IMR-90 (cell line): ENCODE results near the gene CDK14. TPM values are rescaled to one million over a fixed set of nuclear protein-coding genes. Genes with fewer than 3 reads are reported as not detected.

Experiments
- ATAC-seq: fragments of 200-7000 bp; cut with Tn5 transposase; 2 replicates; pipeline ENCODE4 v1.9.1; 2020; ENCODE audit warnings: low read depth, mild to moderate bottlenecking, moderate library complexity
- BruUV-seq: library from RNA; stranded (reverse); fragments of 400-500 nt; replicated peaks from 2 replicates; lab custom pipeline; 2021; lab: Mats Ljungman, UMichigan
- CTCF ChIA-PET: fragments of 300-600 bp; formaldehyde crosslinking; extraction: SDS; loops from one replicate; lab custom pipeline; 2021; ENCODE audit warnings: antibody characterized with exemption; lab: Yijun Ruan, JAX
- POLR2A ChIA-PET: fragments of 300-600 bp; sonication (Branson Sonifier 250); formaldehyde crosslinking; loops from one replicate; lab custom pipeline; 2022; ENCODE audit warnings: antibody characterized with exemption; ENCODE audit not compliant: unreplicated experiment; lab: Charles Lee
- DNase-seq: peaks from one replicate; pipeline ENCODE4 v3.0.0; 2013
- H2AFZ ChIP-seq: replicated peaks from 2 replicates; pipeline ENCODE3; 2013; ENCODE audit warnings: low read length, mild to moderate bottlenecking; ENCODE audit not compliant: poor library complexity
- H2AK5ac ChIP-seq: 2 replicates; pipeline ENCODE4 v1.6.1; 2013; ENCODE audit warnings: low read depth, low read length, inconsistent platforms
- H2AK9ac ChIP-seq: replicated peaks from 2 replicates; pipeline ENCODE3; 2013; ENCODE audit warnings: mild to moderate bottlenecking, low read depth, low read length, moderate library complexity; ENCODE audit not compliant: poor library complexity
- H2BK120ac ChIP-seq: 2 replicates; pipeline ENCODE4 v1.6.1; 2013; ENCODE audit warnings: low read depth, low read length, inconsistent platforms
- H2BK15ac ChIP-seq: 3 replicates; pipeline ENCODE4 v1.6.1; 2013; ENCODE audit warnings: low read depth, low read length, inconsistent platforms
- H2BK20ac ChIP-seq: 2 replicates; pipeline ENCODE4 v1.6.1; 2013; ENCODE audit warnings: low read depth, mild to moderate bottlenecking, inconsistent platforms, low read length, moderate library complexity
- H2BK5ac ChIP-seq: 2 replicates; pipeline ENCODE4 v1.6.1; 2013; ENCODE audit warnings: mild to moderate bottlenecking, low read depth, low read length, inconsistent platforms; ENCODE audit not compliant: poor library complexity, severe bottlenecking
- H3K14ac ChIP-seq: replicated peaks from 2 replicates; pipeline ENCODE4 v1.6.1; 2013; ENCODE audit warnings: low read depth, low read length, inconsistent platforms
- H3K18ac ChIP-seq: 2 replicates; pipeline ENCODE4 v1.6.1; 2013; ENCODE audit warnings: low read depth, low read length, control low read depth
- H3K23ac ChIP-seq: 2 replicates; pipeline ENCODE4 v1.6.1; 2013; ENCODE audit warnings: low read depth, low read length, inconsistent platforms
- H3K27ac ChIP-seq: 2 replicates; pipeline ENCODE4 v1.5.1; 2013; ENCODE audit warnings: mild to moderate bottlenecking, control low read depth, low read length; ENCODE audit not compliant: insufficient read depth
- H3K27me3 ChIP-seq: 2 replicates; pipeline ENCODE4 v1.6.1; 2013; ENCODE audit warnings: low read length; ENCODE audit not compliant: control insufficient read depth, insufficient read depth
- H3K36me3 ChIP-seq: 2 replicates; pipeline ENCODE4 v1.6.1; 2013; ENCODE audit warnings: low read length, mixed read lengths; ENCODE audit not compliant: control insufficient read depth, insufficient read depth
- H3K4ac ChIP-seq: 2 replicates; pipeline ENCODE4 v1.6.1; 2013; ENCODE audit warnings: low read depth, low read length, inconsistent platforms
- H3K4me1 ChIP-seq: 2 replicates; pipeline ENCODE4 v1.6.1; 2013; ENCODE audit warnings: low read length, mixed read lengths; ENCODE audit not compliant: control insufficient read depth, insufficient read depth
- H3K4me2 ChIP-seq: 2 replicates; pipeline ENCODE4 v1.6.1; 2013; ENCODE audit warnings: low read depth, mild to moderate bottlenecking, control low read depth, low read length, moderate library complexity
- H3K4me3 ChIP-seq: 2 replicates; pipeline ENCODE4 v1.5.1; 2013; ENCODE audit warnings: low read depth, mild to moderate bottlenecking, control low read depth, low read length, moderate library complexity; ENCODE audit not compliant: insufficient read depth
- H3K56ac ChIP-seq: 2 replicates; pipeline ENCODE4 v1.6.1; 2013; ENCODE audit warnings: low read length, inconsistent platforms; ENCODE audit not compliant: insufficient read depth; ENCODE audit errors: extremely low read depth
- H3K79me1 ChIP-seq, 2 experiments: 2 replicates each; pipeline ENCODE4 v1.6.1; 2013; ENCODE audit warnings: low read length in 2 of 2, inconsistent platforms in 1 of 2, low read depth in 1 of 2
- H3K9ac ChIP-seq: 2 replicates; pipeline ENCODE4 v1.6.1; 2013; ENCODE audit warnings: low read depth, low read length, control low read depth
- H3K9me1 ChIP-seq: 2 replicates; pipeline ENCODE4 v1.6.1; 2013; ENCODE audit warnings: low read length, inconsistent platforms; ENCODE audit not compliant: insufficient read depth
- H3K9me3 ChIP-seq: 2 replicates; pipeline ENCODE4 v1.6.1; 2013; ENCODE audit warnings: low read length; ENCODE audit not compliant: control insufficient read depth, insufficient read depth
- H4K20me1 ChIP-seq: 2 replicates; pipeline ENCODE4 v1.6.1; 2013; ENCODE audit warnings: low read length, inconsistent platforms; ENCODE audit not compliant: insufficient read depth
- H4K5ac ChIP-seq: 2 replicates; pipeline ENCODE4 v1.6.1; 2013; ENCODE audit warnings: mild to moderate bottlenecking, low read depth, low read length, control low read depth
- H4K8ac ChIP-seq, 2 experiments: 2 replicates each; pipeline ENCODE4 v1.6.1; 2013; ENCODE audit warnings: low read depth in 2 of 2, low read length in 2 of 2, control low read depth in 1 of 2, inconsistent platforms in 1 of 2
- H4K91ac ChIP-seq: 2 replicates; pipeline ENCODE4 v1.6.1; 2013; ENCODE audit warnings: low read depth, low read length, inconsistent platforms; ENCODE audit not compliant: insufficient read depth
- BHLHE40 ChIP-seq: fragments of 150-350 bp; IDR thresholded peaks from 2 replicates; pipeline ENCODE4 v1.6.1; 2016; ENCODE audit warnings: mild to moderate bottlenecking, low read depth, low read length
- CEBPB ChIP-seq: IDR thresholded peaks from 2 replicates; pipeline ENCODE4 v1.6.1; 2012; ENCODE audit warnings: low read depth, low read length, improper control_type of control experiment
- CHD1 ChIP-seq: IDR thresholded peaks from 2 replicates; pipeline ENCODE4 v1.6.1; 2012; ENCODE audit warnings: low read depth, low read length, improper control_type of control experiment
- FOS ChIP-seq: fragments of 150-350 bp; IDR thresholded peaks from 2 replicates; pipeline ENCODE4 v1.6.1; 2016; ENCODE audit warnings: low read depth, low read length
- MAFK ChIP-seq: IDR thresholded peaks from 2 replicates; pipeline ENCODE4 v1.6.1; 2012; ENCODE audit warnings: low read depth, low read length, improper control_type of control experiment
- MAZ ChIP-seq: IDR thresholded peaks from 2 replicates; pipeline ENCODE4 v1.6.1; 2012; ENCODE audit warnings: low read depth, mild to moderate bottlenecking, low read length, improper control_type of control experiment, moderate library complexity, borderline replicate concordance
- MXI1 ChIP-seq: IDR thresholded peaks from 2 replicates; pipeline ENCODE4 v1.6.1; 2012; ENCODE audit warnings: low read depth, mild to moderate bottlenecking, low read length, moderate library complexity, borderline replicate concordance
- POLR2A ChIP-seq: IDR thresholded peaks from 2 replicates; pipeline ENCODE4 v1.6.1; 2012; ENCODE audit warnings: mild to moderate bottlenecking, low read depth, low read length
- RAD21 ChIP-seq: IDR thresholded peaks from 2 replicates; pipeline ENCODE4 v1.6.1; 2012; ENCODE audit warnings: low read length, improper control_type of control experiment
- RCOR1 ChIP-seq: IDR thresholded peaks from 2 replicates; pipeline ENCODE4 v1.6.1; 2012; ENCODE audit warnings: mild to moderate bottlenecking, low read length, improper control_type of control experiment; ENCODE audit not compliant: insufficient replicate concordance
- RFX5 ChIP-seq: IDR thresholded peaks from 2 replicates; pipeline ENCODE4 v1.8.0; 2012; ENCODE audit warnings: low read depth, mild to moderate bottlenecking, low read length, moderate library complexity
- SMC3 ChIP-seq: fragments of 150-350 bp; IDR thresholded peaks from 2 replicates; pipeline ENCODE4 v1.6.1; 2016; ENCODE audit warnings: low read depth, mild to moderate bottlenecking, antibody characterized with exemption, low read length, moderate library complexity
- WGBS, 2 experiments: methylation state at CpG; one replicate each; pipeline versions ENCODE4 v1.1.5 to v1.1.7; 2013; ENCODE audit warnings: missing lambda C conversion rate in 2 of 2; ENCODE audit not compliant: insufficient read length in 1 of 2; ENCODE audit errors: extremely low coverage in 2 of 2; 5-methylcytosine and 5-hydroxymethylcytosine counted together
- dilution Hi-C: fragments of 300-500 bp; cut with HindIII; formaldehyde crosslinking; loops from one replicate; pipeline ENCODE4 v1.14.3; 2018; ENCODE audit warnings: low sequenced_read_pairs; ENCODE audit not compliant: unreplicated experiment
- in situ Hi-C: fragments of 300-500 bp; cut with MboI; formaldehyde crosslinking; loops from 3 replicates; pipeline ENCODE4 v1.14.3; 2019; ENCODE audit warnings: low sequenced_read_pairs, inconsistent platforms, mixed read lengths
- intact Hi-C: fragments of 100-400 bp; cut with micrococcal nuclease; formaldehyde crosslinking; loops from 2 replicates; pipeline ENCODE4 v1.10.0; 2022
- polyA plus RNA-seq, 3 experiments: library from polyadenylated mRNA; depleted of rRNA; stranded (reverse); fragments of >200 nt; gene quantifications; 2 replicates each; pipeline ENCODE4 v1.2.3, GENCODE V29; 2012; ENCODE audit warnings: low replicate concordance in 1 of 3
- total RNA-seq: library from RNA; depleted of rRNA; stranded (reverse); fragments of >200 nt; gene quantifications from 2 replicates; pipeline ENCODE4 v1.2.3, GENCODE V29; 2012
- TF ChIP-seq, protein P1 (sequence below): fragments of 150-350 bp; IDR thresholded peaks from 2 replicates; pipeline ENCODE4 v1.6.1; 2017; ENCODE audit warnings: mild to moderate bottlenecking, antibody characterized with exemption, low read length, low read depth
- TF ChIP-seq, protein P2 (sequence below): fragments of 150-350 bp; IDR thresholded peaks from 2 replicates; pipeline ENCODE4 v1.6.1; 2016; ENCODE audit warnings: low read depth, mild to moderate bottlenecking, low read length, moderate library complexity, borderline replicate concordance
- TF ChIP-seq, protein P3 (sequence below): conservative IDR thresholded peaks from 2 replicates; pipeline ENCODE4 v1.5.1; 2012; ENCODE audit warnings: mild to moderate bottlenecking, low read depth, low read length, improper control_type of control experiment

Gene CDK14
- total and polyA plus RNA-seq, 2 of the 4 experiments (the other 2 are of a cell fraction): 10.1 to 29.6 TPM

DNA sequence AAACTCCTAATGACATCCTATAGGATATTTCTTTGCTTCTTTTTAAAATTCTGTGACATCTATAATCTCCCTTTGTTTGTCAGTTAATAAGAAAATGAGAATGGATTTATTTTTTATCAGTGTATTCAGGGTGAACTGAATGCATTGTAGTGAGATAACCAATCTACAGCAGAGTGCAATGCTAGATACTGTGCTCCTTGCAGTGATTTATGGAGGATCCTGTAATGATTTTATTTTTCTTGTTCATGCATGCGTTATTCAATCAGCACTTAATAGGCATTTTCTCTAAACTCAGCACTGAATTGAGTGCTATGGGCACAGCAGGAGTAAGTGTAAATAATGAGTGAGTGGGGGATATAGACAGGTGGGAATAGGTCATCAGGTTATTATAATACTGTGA is 253.9 kb downstream of the CDK14 start:
- DNase-seq: no peak
- BruUV-seq: no TSS peak
- H2BK15ac ChIP-seq: no peak overlapping the region
- H3K9me3 ChIP-seq: no peaks in the 10 kb centered on the region
- ATAC-seq: no peak
- H2AK9ac ChIP-seq: no peak overlapping the region
- dilution Hi-C loops: no loop called here
- no peak overlapping the region for H3K4me3 ChIP-seq
- no peak overlapping the region for H3K14ac ChIP-seq
- no peak overlapping the region for H4K5ac ChIP-seq
- no peak overlapping the region for H2BK20ac ChIP-seq
- ChIA-PET POLR2A (no interaction called here), CTCF (no interaction called here)
- H3K4ac ChIP-seq: no peak overlapping the region
- TF ChIP-seq POLR2A (no peak), SMC3 (no peak), CHD1 (no peak), MAZ (no peak), RCOR1 (no peak), RAD21 (no peak), MXI1 (no peak), BHLHE40 (no peak), RFX5 (no peak), CEBPB (no peak), MAFK (no peak), FOS (no peak)
- TF ChIP-seq, protein P1, sequence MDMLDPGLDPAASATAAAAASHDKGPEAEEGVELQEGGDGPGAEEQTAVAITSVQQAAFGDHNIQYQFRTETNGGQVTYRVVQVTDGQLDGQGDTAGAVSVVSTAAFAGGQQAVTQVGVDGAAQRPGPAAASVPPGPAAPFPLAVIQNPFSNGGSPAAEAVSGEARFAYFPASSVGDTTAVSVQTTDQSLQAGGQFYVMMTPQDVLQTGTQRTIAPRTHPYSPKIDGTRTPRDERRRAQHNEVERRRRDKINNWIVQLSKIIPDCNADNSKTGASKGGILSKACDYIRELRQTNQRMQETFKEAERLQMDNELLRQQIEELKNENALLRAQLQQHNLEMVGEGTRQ: no peak
- TF ChIP-seq, protein P2, sequence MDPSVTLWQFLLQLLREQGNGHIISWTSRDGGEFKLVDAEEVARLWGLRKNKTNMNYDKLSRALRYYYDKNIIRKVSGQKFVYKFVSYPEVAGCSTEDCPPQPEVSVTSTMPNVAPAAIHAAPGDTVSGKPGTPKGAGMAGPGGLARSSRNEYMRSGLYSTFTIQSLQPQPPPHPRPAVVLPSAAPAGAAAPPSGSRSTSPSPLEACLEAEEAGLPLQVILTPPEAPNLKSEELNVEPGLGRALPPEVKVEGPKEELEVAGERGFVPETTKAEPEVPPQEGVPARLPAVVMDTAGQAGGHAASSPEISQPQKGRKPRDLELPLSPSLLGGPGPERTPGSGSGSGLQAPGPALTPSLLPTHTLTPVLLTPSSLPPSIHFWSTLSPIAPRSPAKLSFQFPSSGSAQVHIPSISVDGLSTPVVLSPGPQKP: no peak
- TF ChIP-seq, protein P3, sequence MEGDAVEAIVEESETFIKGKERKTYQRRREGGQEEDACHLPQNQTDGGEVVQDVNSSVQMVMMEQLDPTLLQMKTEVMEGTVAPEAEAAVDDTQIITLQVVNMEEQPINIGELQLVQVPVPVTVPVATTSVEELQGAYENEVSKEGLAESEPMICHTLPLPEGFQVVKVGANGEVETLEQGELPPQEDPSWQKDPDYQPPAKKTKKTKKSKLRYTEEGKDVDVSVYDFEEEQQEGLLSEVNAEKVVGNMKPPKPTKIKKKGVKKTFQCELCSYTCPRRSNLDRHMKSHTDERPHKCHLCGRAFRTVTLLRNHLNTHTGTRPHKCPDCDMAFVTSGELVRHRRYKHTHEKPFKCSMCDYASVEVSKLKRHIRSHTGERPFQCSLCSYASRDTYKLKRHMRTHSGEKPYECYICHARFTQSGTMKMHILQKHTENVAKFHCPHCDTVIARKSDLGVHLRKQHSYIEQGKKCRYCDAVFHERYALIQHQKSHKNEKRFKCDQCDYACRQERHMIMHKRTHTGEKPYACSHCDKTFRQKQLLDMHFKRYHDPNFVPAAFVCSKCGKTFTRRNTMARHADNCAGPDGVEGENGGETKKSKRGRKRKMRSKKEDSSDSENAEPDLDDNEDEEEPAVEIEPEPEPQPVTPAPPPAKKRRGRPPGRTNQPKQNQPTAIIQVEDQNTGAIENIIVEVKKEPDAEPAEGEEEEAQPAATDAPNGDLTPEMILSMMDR: no peak
- no peak overlapping the region for H4K91ac ChIP-seq
- H3K9ac ChIP-seq: no peak overlapping the region
- no peaks in the 10 kb centered on the region for H4K20me1 ChIP-seq
- no peaks in the 10 kb centered on the region; the same call in 1 of the 2 replicates for H3K9me1 ChIP-seq
- no peak overlapping the region for H3K4me2 ChIP-seq
- H3K56ac ChIP-seq: no peak overlapping the region
- no peak overlapping the region for H3K27ac ChIP-seq
- no peak overlapping the region for H3K23ac ChIP-seq
- in situ Hi-C loops: no loop called here
- H3K36me3 ChIP-seq: no peaks in the 10 kb centered on the region
- H3K18ac ChIP-seq: no peak overlapping the region
- H3K79me1 ChIP-seq: peaks cover 0 to 4% of the 10 kb centered on the region in 2 experiments; a peak in 2 of 4 replicates
- no peak overlapping the region for H2BK120ac ChIP-seq
- intact Hi-C loops: no loop called here
- WGBS, 2 experiments: no CpG with 5 or more reads among the region's 1 CpG
- no peak overlapping the region for H2AFZ ChIP-seq
- no peak overlapping the region for H2BK5ac ChIP-seq
- H3K27me3 ChIP-seq: no peaks in the 10 kb centered on the region
- H4K8ac ChIP-seq: no peak overlapping the region
- H3K4me1 ChIP-seq: no peaks in the 10 kb centered on the region
- no peak overlapping the region for H2AK5ac ChIP-seq
